Endothelial cell of umbilical vein (primary cell): ENCODE measurements around the gene SMG9. TPM values are rescaled to one million over a fixed set of nuclear protein-coding genes. Genes with fewer than 3 reads are reported as not detected.

Source experiments
- BruUV-seq: library from RNA; stranded (reverse); fragments of 400-500 nt; replicated peaks from 2 replicates; lab custom pipeline; 2021; lab: Mats Ljungman, UMichigan
- CTCF ChIA-PET: fragments of 300-600, 350-600 bp; sonication (Branson Sonifier 250); formaldehyde crosslinking; loops from one replicate; lab custom pipeline; 2021; ENCODE audit warnings: antibody characterized with exemption, inconsistent platforms; lab: Charles Lee
- POLR2A ChIA-PET: fragments of 300-600, 350-600 bp; sonication (Branson Sonifier 250); formaldehyde crosslinking; loops from one replicate; lab custom pipeline; 2021; ENCODE audit warnings: antibody characterized with exemption, inconsistent platforms; lab: Charles Lee
- DNase-seq: peaks from one replicate; pipeline ENCODE4 v3.0.0-alpha.2; 2011; ENCODE audit warnings: low read depth, low spot score
- FAIRE-seq: peaks from 2 replicates; lab custom pipeline; 2011; peaks lifted over from hg19 to GRCh38; lab: Jason Lieb, UNC
- H2AFZ ChIP-seq: 2 replicates; pipeline ENCODE4 v1.6.0; 2012; ENCODE audit warnings: low read depth, low read length, control low read depth, inconsistent platforms
- H3K27ac ChIP-seq: 2 replicates; pipeline ENCODE4 v1.5.1; 2011; ENCODE audit warnings: low read depth, mild to moderate bottlenecking, control low read depth, low read length, moderate library complexity; ENCODE audit not compliant: insufficient read depth
- H3K27me3 ChIP-seq, 2 experiments: 2 replicates each; pipeline versions ENCODE4 v1.6.0 to v1.6.1; 2011; ENCODE audit warnings: low read length in 2 of 2, mixed read lengths in 1 of 2; ENCODE audit not compliant: control insufficient read depth in 2 of 2, insufficient read depth in 2 of 2
- H3K36me3 ChIP-seq, 2 experiments: 2 replicates in 1 of 2; 3 replicates in 1 of 2; pipeline ENCODE4 v1.5.1; 2011; ENCODE audit warnings: low read length in 2 of 2, mild to moderate bottlenecking in 1 of 2, moderate library complexity in 1 of 2; ENCODE audit not compliant: control insufficient read depth in 2 of 2, insufficient read depth in 2 of 2; ENCODE audit errors: extremely low read depth in 1 of 2
- H3K4me1 ChIP-seq: 3 replicates; pipeline ENCODE4 v1.5.1; 2011; ENCODE audit warnings: mild to moderate bottlenecking, low read length; ENCODE audit not compliant: control insufficient read depth, insufficient read depth; ENCODE audit errors: extremely low read depth
- H3K4me2 ChIP-seq: 2 replicates; pipeline ENCODE4 v1.6.1; 2011; ENCODE audit warnings: low read length, control low read depth, mixed read lengths; ENCODE audit not compliant: insufficient read depth
- H3K4me3 ChIP-seq, 3 experiments: fragments of 200-600 bp in 1 of 3; sonication (generic), shearing (Covaris generic) in 1 of 3; replicated peaks in 1 of 3; 2 replicates each; pipeline ENCODE4 v1.5.1; 2011 to 2016; ENCODE audit warnings: control low read depth in 3 of 3, low read length in 3 of 3, mild to moderate bottlenecking in 2 of 3, inconsistent platforms in 1 of 3, low read depth in 1 of 3, moderate library complexity in 1 of 3; ENCODE audit not compliant: insufficient read depth in 1 of 3
- H3K79me2 ChIP-seq: 2 replicates; pipeline ENCODE4 v1.6.0; 2012; ENCODE audit warnings: low read length, inconsistent platforms; ENCODE audit not compliant: control insufficient read depth, insufficient read depth
- H3K9ac ChIP-seq: replicated peaks from 2 replicates; pipeline ENCODE3; 2011; ENCODE audit warnings: low read length, control low read depth; ENCODE audit not compliant: insufficient read depth; ENCODE audit errors: extremely low read depth
- H3K9me1 ChIP-seq: replicated peaks from 3 replicates; pipeline ENCODE4 v1.6.0; 2011; ENCODE audit warnings: mild to moderate bottlenecking, low read length; ENCODE audit not compliant: control insufficient read depth, insufficient read depth; ENCODE audit errors: extremely low read depth
- H3K9me3 ChIP-seq: replicated peaks from 2 replicates; pipeline ENCODE4 v1.5.1; 2012; ENCODE audit warnings: low read length, inconsistent platforms; ENCODE audit not compliant: control insufficient read depth, insufficient read depth
- H4K20me1 ChIP-seq: replicated peaks from 2 replicates; pipeline ENCODE3; 2011; ENCODE audit warnings: mild to moderate bottlenecking, low read length; ENCODE audit not compliant: control insufficient read depth, insufficient read depth; ENCODE audit errors: extremely low read depth
- EZH2 ChIP-seq: IDR thresholded peaks from 2 replicates; pipeline ENCODE4 v1.6.1; 2012; ENCODE audit warnings: borderline replicate concordance, low read depth, mild to moderate bottlenecking, moderate library complexity, low read length, inconsistent platforms; ENCODE audit not compliant: severe bottlenecking
- FOS ChIP-seq: IDR thresholded peaks from 2 replicates; pipeline ENCODE4 v1.6.1; 2011; ENCODE audit warnings: mild to moderate bottlenecking, low read length, moderate library complexity, borderline replicate concordance; ENCODE audit not compliant: insufficient read depth
- GATA2 ChIP-seq: IDR thresholded peaks from 2 replicates; pipeline ENCODE4 v1.7.0; 2011; ENCODE audit warnings: low read depth, mild to moderate bottlenecking, moderate library complexity, mixed read lengths, low read length; ENCODE audit not compliant: insufficient read length, insufficient read depth
- JUN ChIP-seq: IDR thresholded peaks from 2 replicates; pipeline ENCODE4 v1.6.1; 2011; ENCODE audit warnings: borderline replicate concordance, low read depth; ENCODE audit not compliant: insufficient read length, insufficient read depth
- MYC ChIP-seq: IDR thresholded peaks from one replicate; pipeline ENCODE4 v1.6.1; 2011; ENCODE audit warnings: mild to moderate bottlenecking, low read depth, low read length
- POLR2A ChIP-seq: IDR thresholded peaks from 2 replicates; pipeline ENCODE4 v1.6.1; 2012; ENCODE audit warnings: low read depth, mild to moderate bottlenecking, control low read depth, low read length
- POLR2AphosphoS5 ChIP-seq: IDR thresholded peaks from 2 replicates; pipeline ENCODE4 v1.6.1; 2012; ENCODE audit warnings: low read depth, mild to moderate bottlenecking, control low read depth, low read length, moderate library complexity; ENCODE audit not compliant: insufficient read depth
- dilution Hi-C: fragments of 300-500 bp; cut with MboI; formaldehyde crosslinking; loops from one replicate; pipeline ENCODE4 v1.15.0; 2019; ENCODE audit warnings: low sequenced_read_pairs; ENCODE audit not compliant: extremely low pct_ligation_motif_present
- intact Hi-C: fragments of 100-400 bp; cut with micrococcal nuclease; formaldehyde crosslinking; loops from one replicate; pipeline ENCODE4 v1.10.0; 2022
- polyA plus RNA-seq, 4 experiments: library from polyadenylated mRNA; depleted of rRNA in 3 of 4; stranded (reverse) in 3 of 4; unstranded in 1 of 4; fragments of >200 nt; gene quantifications; 2 replicates each; pipeline versions ENCODE4 v1.2.1 to v1.2.3, GENCODE V29; 2011 to 2012; ENCODE audit warnings: missing spikeins in 1 of 4
- total RNA-seq: library from RNA; stranded (reverse); gene quantifications from 2 replicates; pipeline ENCODE4 v1.2.3, GENCODE V29; 2021
- TF ChIP-seq, protein P1 (sequence below): IDR thresholded peaks from 2 replicates; pipeline ENCODE4 v1.6.1; 2011; ENCODE audit not compliant: insufficient read depth, insufficient read length
- TF ChIP-seq, protein P2 (sequence below), 2 donors: IDR thresholded peaks; 1 replicate in 1 of 2; 2 replicates in 1 of 2; pipeline ENCODE4 v1.5.1; 2011; ENCODE audit warnings: low read length in 2 of 2, mild to moderate bottlenecking in 2 of 2, moderate library complexity in 2 of 2, control low read depth in 1 of 2, inconsistent platforms in 1 of 2, low read depth in 1 of 2; ENCODE audit not compliant: insufficient read depth in 1 of 2; ENCODE audit errors: extremely low read depth in 1 of 2

The SMG9 gene
- total and polyA plus RNA-seq, 2 donors (not counting 3 experiments of a cell fraction or from before 2014, with no cell fraction given) = 25.5 to 45.0 TPM

DNA sequence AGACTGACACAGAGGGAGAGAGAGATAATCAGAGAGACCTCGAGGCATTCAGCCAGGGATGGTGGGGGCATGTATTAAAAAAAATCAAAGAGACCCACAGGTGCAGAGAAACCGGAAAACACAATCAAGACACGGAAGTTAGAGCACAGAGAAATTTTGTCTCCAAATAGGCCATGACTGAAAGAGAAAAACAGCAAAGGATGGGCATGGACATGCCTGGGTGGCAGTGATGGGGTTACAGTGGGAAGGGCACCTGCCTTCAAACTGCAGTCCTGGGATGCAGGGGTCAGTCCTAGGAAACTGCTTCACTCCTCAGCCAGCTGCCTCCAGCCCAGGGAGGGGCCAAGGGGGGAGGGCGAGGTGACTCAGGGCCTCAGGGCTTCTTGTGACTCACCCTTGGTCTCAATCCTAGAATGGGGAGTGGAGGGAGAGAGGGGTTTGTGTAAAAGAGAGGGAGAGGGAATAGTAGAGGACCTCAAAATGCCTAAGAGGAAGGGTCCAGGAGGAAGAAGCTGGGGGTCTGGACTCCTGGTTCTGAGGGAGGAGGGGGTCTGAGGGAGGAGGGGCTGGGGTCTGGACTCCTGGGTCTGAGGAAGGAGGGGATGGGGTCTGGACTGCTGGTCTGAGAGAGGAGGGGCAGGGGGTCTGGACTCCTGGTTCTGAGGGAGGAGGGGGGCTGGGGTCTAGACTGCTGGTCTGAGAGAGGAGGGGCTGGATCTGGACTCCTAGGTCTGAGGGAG is 29.6 kb upstream of the SMG9 start:
- H3K9ac ChIP-seq = no peak overlapping the region
- no peak overlapping the region for H3K4me2 ChIP-seq
- no peaks in the 10 kb centered on the region for H3K9me1 ChIP-seq
- no peaks in the 10 kb centered on the region for H3K9me3 ChIP-seq
- H3K79me2 ChIP-seq = no peaks in the 10 kb centered on the region
- BruUV-seq = no TSS peak
- H4K20me1 ChIP-seq = no peaks in the 10 kb centered on the region
- ChIA-PET POLR2A (no interaction called here), CTCF (interaction anchor here (0.6 to 2.3 kb wide), 20 partner anchors 9 to 229 kb away, joined by 3 to 113 read pairs (median 5); partner anchors contain the start of gene SMG9)
- intact Hi-C loops (no loop called here), dilution Hi-C loops (no loop called here)
- H3K27me3 ChIP-seq = no peaks in the 10 kb centered on the region
- FAIRE-seq = peak; percentile 87
- H3K4me3 ChIP-seq = no peak overlapping the region
- peak; percentile 48 for TF ChIP-seq POLR2AphosphoS5
- no peak for TF ChIP-seq EZH2
- TF ChIP-seq POLR2A = no peak
- TF ChIP-seq, protein P1, sequence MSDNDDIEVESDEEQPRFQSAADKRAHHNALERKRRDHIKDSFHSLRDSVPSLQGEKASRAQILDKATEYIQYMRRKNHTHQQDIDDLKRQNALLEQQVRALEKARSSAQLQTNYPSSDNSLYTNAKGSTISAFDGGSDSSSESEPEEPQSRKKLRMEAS = no peak
- no peak for TF ChIP-seq MYC
- peak; percentile 59 for TF ChIP-seq JUN
- TF ChIP-seq FOS = peak; percentile 97
- TF ChIP-seq GATA2 = no peak
- TF ChIP-seq, protein P2, sequence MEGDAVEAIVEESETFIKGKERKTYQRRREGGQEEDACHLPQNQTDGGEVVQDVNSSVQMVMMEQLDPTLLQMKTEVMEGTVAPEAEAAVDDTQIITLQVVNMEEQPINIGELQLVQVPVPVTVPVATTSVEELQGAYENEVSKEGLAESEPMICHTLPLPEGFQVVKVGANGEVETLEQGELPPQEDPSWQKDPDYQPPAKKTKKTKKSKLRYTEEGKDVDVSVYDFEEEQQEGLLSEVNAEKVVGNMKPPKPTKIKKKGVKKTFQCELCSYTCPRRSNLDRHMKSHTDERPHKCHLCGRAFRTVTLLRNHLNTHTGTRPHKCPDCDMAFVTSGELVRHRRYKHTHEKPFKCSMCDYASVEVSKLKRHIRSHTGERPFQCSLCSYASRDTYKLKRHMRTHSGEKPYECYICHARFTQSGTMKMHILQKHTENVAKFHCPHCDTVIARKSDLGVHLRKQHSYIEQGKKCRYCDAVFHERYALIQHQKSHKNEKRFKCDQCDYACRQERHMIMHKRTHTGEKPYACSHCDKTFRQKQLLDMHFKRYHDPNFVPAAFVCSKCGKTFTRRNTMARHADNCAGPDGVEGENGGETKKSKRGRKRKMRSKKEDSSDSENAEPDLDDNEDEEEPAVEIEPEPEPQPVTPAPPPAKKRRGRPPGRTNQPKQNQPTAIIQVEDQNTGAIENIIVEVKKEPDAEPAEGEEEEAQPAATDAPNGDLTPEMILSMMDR (IDR thresholded peaks at IDR 0.05; ENCODE audit: extremely low read depth in 1 of 2, insufficient read depth in 1 of 2, low read depth in 1 of 2, low read length in 2 of 2) = no peak
- H3K4me1 ChIP-seq = peaks cover 12% of the 10 kb centered on the region
- H3K36me3 ChIP-seq = no peaks in the 10 kb centered on the region
- H3K27ac ChIP-seq = no peak overlapping the region
- DNase-seq = peak; percentile 62
- no peak overlapping the region for H2AFZ ChIP-seq
